T-helper 1 cell treated with Interleukin-12 subunit alpha and Interleukin-12 subunit beta and Interleukin-4 antibody, amounts not matched to agents 30 μg/mL and 1 μg/mL, for 36 hours (primary cell): ENCODE measurements around the gene USP49.
"Not testable (repeated sequence)": the region's sequence is repeated elsewhere in the genome, so short reads cannot be mapped to it uniquely, and the experiment has no call there.

ENCODE experiments used
- H3K27ac Mint-ChIP-seq: one replicate; pipeline ENCODE4 v1.8.0; 2021; ENCODE audit warnings: mild to moderate bottlenecking, mixed read lengths
- H3K27me3 Mint-ChIP-seq: one replicate; pipeline ENCODE4 v1.8.0; 2021; ENCODE audit warnings: low read depth, mixed read lengths
- H3K36me3 Mint-ChIP-seq: one replicate; pipeline ENCODE4 v1.8.0; 2021; ENCODE audit warnings: low read depth, mixed read lengths
- H3K4me1 Mint-ChIP-seq: one replicate; pipeline ENCODE4 v1.8.0; 2021; ENCODE audit warnings: low read depth, mixed read lengths
- H3K4me3 Mint-ChIP-seq: one replicate; pipeline ENCODE4 v1.8.0; 2021; ENCODE audit warnings: mild to moderate bottlenecking, moderate library complexity, mixed read lengths
- H3K9me3 Mint-ChIP-seq: one replicate; pipeline ENCODE4 v1.8.0; 2021; ENCODE audit warnings: mixed read lengths

The USP49 gene

GRCh38 chr6:41822021-41822420, 73.2 kb downstream of the USP49 start:
- H3K27ac Mint-ChIP-seq: no peak overlapping the region

GRCh38 chr6:41821266-41821665, 73.9 kb downstream of the USP49 start:
- Mint-ChIP-seq H3K27ac (no peak overlapping the region), H3K4me3 (no peak overlapping the region), H3K36me3 (no peaks in the 10 kb centered on the region), H3K4me1 (peaks cover under 1% of the 10 kb centered on the region), H3K9me3 (no peaks in the 10 kb centered on the region), H3K27me3 (no peaks in the 10 kb centered on the region)

More at GRCh38 chr6:41822021-41822420, 73.2 kb downstream of the USP49 start:
- Mint-ChIP-seq H3K36me3 (no peaks in the 10 kb centered on the region), H3K4me1 (no peaks in the 10 kb centered on the region), H3K9me3 (no peaks in the 10 kb centered on the region), H3K27me3 (no peaks in the 10 kb centered on the region), H3K4me3 (no peak overlapping the region)

GRCh38 chr6:41818271-41819054, 76.7 kb downstream of the USP49 start:
- Mint-ChIP-seq H3K9me3 (no peaks in the 10 kb centered on the region), H3K27ac (no peak overlapping the region), H3K4me3 (no peak overlapping the region), H3K36me3 (no peaks in the 10 kb centered on the region), H3K4me1 (peaks cover 4% of the 10 kb centered on the region), H3K27me3 (no peaks in the 10 kb centered on the region)

- Mint-ChIP-seq H3K27ac (no peak overlapping the region), H3K4me3 (no peak overlapping the region), H3K36me3 (no peaks in the 10 kb centered on the region), H3K27me3 (no peaks in the 10 kb centered on the region), H3K9me3 (no peaks in the 10 kb centered on the region), H3K4me1 (peaks cover 4% of the 10 kb centered on the region)
These were observed 79.6 kb downstream of the USP49 start for GRCh38 chr6:41815587-41815986.

- H3K27ac Mint-ChIP-seq: no peak overlapping the region
- no peak overlapping the region for H3K4me3 Mint-ChIP-seq
- H3K9me3 Mint-ChIP-seq: no peaks in the 10 kb centered on the region
- H3K4me1 Mint-ChIP-seq: peaks cover 4% of the 10 kb centered on the region
- H3K36me3 Mint-ChIP-seq: no peaks in the 10 kb centered on the region
- no peaks in the 10 kb centered on the region for H3K27me3 Mint-ChIP-seq
These were observed 80.5 kb downstream of the USP49 start for GRCh38 chr6:41814629-41815028.

GRCh38 chr6:41813956-41814355, 81.2 kb downstream of the USP49 start:
- Mint-ChIP-seq H3K4me3 (no peak overlapping the region), H3K4me1 (peaks cover 4% of the 10 kb centered on the region), H3K27me3 (no peaks in the 10 kb centered on the region), H3K27ac (no peak overlapping the region), H3K36me3 (no peaks in the 10 kb centered on the region), H3K9me3 (no peaks in the 10 kb centered on the region)

- Mint-ChIP-seq H3K27ac (no peak overlapping the region), H3K36me3 (no peaks in the 10 kb centered on the region), H3K9me3 (no peaks in the 10 kb centered on the region), H3K27me3 (no peaks in the 10 kb centered on the region), H3K4me3 (no peak overlapping the region), H3K4me1 (peaks cover 4% of the 10 kb centered on the region)
These were observed 81.7 kb downstream of the USP49 start for GRCh38 chr6:41813469-41813868.

GRCh38 chr6:41811946-41812345, 83.2 kb downstream of the USP49 start:
- H3K27ac Mint-ChIP-seq, H3K4me3 Mint-ChIP-seq, H3K36me3 Mint-ChIP-seq, H3K9me3 Mint-ChIP-seq, H3K27me3 Mint-ChIP-seq, H3K4me1 Mint-ChIP-seq: not testable (repeated sequence)

- no peaks in the 10 kb centered on the region for H3K9me3 Mint-ChIP-seq
- no peaks in the 10 kb centered on the region for H3K36me3 Mint-ChIP-seq
- H3K4me1 Mint-ChIP-seq: peaks cover 2% of the 10 kb centered on the region
- H3K27ac Mint-ChIP-seq: no peak overlapping the region
- no peak overlapping the region for H3K4me3 Mint-ChIP-seq
- no peaks in the 10 kb centered on the region for H3K27me3 Mint-ChIP-seq
These were observed 84.1 kb downstream of the USP49 start for GRCh38 chr6:41811095-41811494.

GRCh38 chr6:41805830-41806774, 89.1 kb downstream of the USP49 start:
- Mint-ChIP-seq H3K27me3 (no peaks in the 10 kb centered on the region), H3K9me3 (no peaks in the 10 kb centered on the region), H3K27ac (no peak overlapping the region), H3K36me3 (no peaks in the 10 kb centered on the region), H3K4me1 (no peaks in the 10 kb centered on the region), H3K4me3 (no peak overlapping the region)

- no peaks in the 10 kb centered on the region for H3K27me3 Mint-ChIP-seq
- peaks cover 2% of the 10 kb centered on the region for H3K4me1 Mint-ChIP-seq
- peaks cover 3% of the 10 kb centered on the region for H3K36me3 Mint-ChIP-seq
- no peak overlapping the region for H3K4me3 Mint-ChIP-seq
- no peak overlapping the region for H3K27ac Mint-ChIP-seq
- H3K9me3 Mint-ChIP-seq: no peaks in the 10 kb centered on the region
These were observed 93.8 kb downstream of the USP49 start for GRCh38 chr6:41801380-41801779.

- peaks cover 2% of the 10 kb centered on the region for H3K4me1 Mint-ChIP-seq
These were observed 95.6 kb downstream of the USP49 start for GRCh38 chr6:41799559-41799911.

GRCh38 chr6:41798901-41799558, 96.1 kb downstream of the USP49 start:
- Mint-ChIP-seq H3K27ac (no peak overlapping the region), H3K9me3 (no peaks in the 10 kb centered on the region), H3K27me3 (no peaks in the 10 kb centered on the region), H3K36me3 (peaks cover 3% of the 10 kb centered on the region), H3K4me3 (no peak overlapping the region), H3K4me1 (peaks cover 2% of the 10 kb centered on the region)

More at GRCh38 chr6:41799559-41799911, 95.6 kb downstream of the USP49 start:
- Mint-ChIP-seq H3K9me3 (no peaks in the 10 kb centered on the region), H3K4me3 (no peak overlapping the region), H3K27ac (no peak overlapping the region), H3K27me3 (no peaks in the 10 kb centered on the region), H3K36me3 (peaks cover 3% of the 10 kb centered on the region)

GRCh38 chr6:41796474-41796873, 98.7 kb downstream of the USP49 start:
- no peaks in the 10 kb centered on the region for H3K27me3 Mint-ChIP-seq
- H3K4me1 Mint-ChIP-seq: peaks cover 2% of the 10 kb centered on the region
- H3K9me3 Mint-ChIP-seq: no peaks in the 10 kb centered on the region
- H3K27ac Mint-ChIP-seq: no peak overlapping the region
- no peak overlapping the region for H3K4me3 Mint-ChIP-seq
- H3K36me3 Mint-ChIP-seq: peaks cover 11% of the 10 kb centered on the region
